ENCODE results near the gene DENND2D.

DENND2D gene

GRCh38 chr1:111228748-111229126, 28.3 kb upstream of the DENND2D start:
- DNase-seq (ENCODE audit: low read depth) = no peak
- TF ChIP-seq CTCF (IDR thresholded peaks at IDR 0.05; ENCODE audit: low read depth, low read length, missing control alignments) = no peak
- in situ Hi-C loops (cut with HindIII; ENCODE audit: low sequenced_read_pairs) = no loop called here
- H3K4me3 ChIP-seq (ENCODE audit: low read depth, low read length) = no peak overlapping the region

GRCh38 chr1:111227851-111228747, 27.7 kb upstream of the DENND2D start:
- no peak for TF ChIP-seq CTCF (IDR thresholded peaks at IDR 0.05; ENCODE audit: low read depth, low read length, missing control alignments)
- in situ Hi-C loops (cut with HindIII; ENCODE audit: low sequenced_read_pairs) = no loop called here
- peak; percentile 89 for DNase-seq (ENCODE audit: low read depth)
- no peak overlapping the region for H3K4me3 ChIP-seq (ENCODE audit: low read depth, low read length)

- DNase-seq (ENCODE audit: low read depth) = no peak
- TF ChIP-seq CTCF (IDR thresholded peaks at IDR 0.05; ENCODE audit: low read depth, low read length, missing control alignments) = no peak
- no peak within 1 kb of the TSS for H3K4me3 ChIP-seq (ENCODE audit: low read depth, low read length)
- in situ Hi-C loops (cut with HindIII; ENCODE audit: low sequenced_read_pairs) = no loop called here
These were observed 27.0 kb upstream of the DENND2D start, which contains the start of gene CHI3L2 for GRCh38 chr1:111227434-111227833. CHI3L2 (plus strand) TSS chr1:111227713; CDS start chr1:111227730, 17 bp downstream.

- H3K4me3 ChIP-seq (ENCODE audit: low read depth, low read length) = no peak overlapping the region
- TF ChIP-seq CTCF (IDR thresholded peaks at IDR 0.05; ENCODE audit: low read depth, low read length, missing control alignments) = no peak
- in situ Hi-C loops (cut with HindIII; ENCODE audit: low sequenced_read_pairs) = no loop called here
- peak; percentile 36 for DNase-seq (ENCODE audit: low read depth)
These were observed 25.4 kb upstream of the DENND2D start for GRCh38 chr1:111225717-111226400.

GRCh38 chr1:111225091-111225490, 24.6 kb upstream of the DENND2D start:
- DNase-seq (ENCODE audit: low read depth) = no peak
- no peak for TF ChIP-seq CTCF (IDR thresholded peaks at IDR 0.05; ENCODE audit: low read depth, low read length, missing control alignments)
- in situ Hi-C loops (cut with HindIII; ENCODE audit: low sequenced_read_pairs) = no loop called here
- H3K4me3 ChIP-seq (ENCODE audit: low read depth, low read length) = no peak overlapping the region

GRCh38 chr1:111223126-111223685, 22.8 kb upstream of the DENND2D start:
- no peak for DNase-seq (ENCODE audit: low read depth)
- TF ChIP-seq CTCF (IDR thresholded peaks at IDR 0.05; ENCODE audit: low read depth, low read length, missing control alignments) = no peak
- in situ Hi-C loops (cut with HindIII; ENCODE audit: low sequenced_read_pairs) = loop anchor here (25.0 kb wide), 1 partner anchor 539 kb away; the partner anchor contains the start of gene DDX20
- no peak overlapping the region for H3K4me3 ChIP-seq (ENCODE audit: low read depth, low read length)
